MCF 10A (cell line): Measurements from ENCODE around the gene GPR151. TPM values are rescaled to one million over a fixed set of nuclear protein-coding genes. Genes with fewer than 3 reads are reported as not detected.

Source experiments
- BruUV-seq: library from RNA; stranded (reverse); fragments of 400-500 nt; replicated peaks from 2 replicates; lab custom pipeline; 2021; lab: Mats Ljungman, UMichigan
- CTCF ChIA-PET: fragments of 300-600 bp; sonication (Branson Sonifier 250); formaldehyde crosslinking; extraction: SDS; loops from one replicate; lab custom pipeline; 2021; ENCODE audit warnings: antibody characterized with exemption, inconsistent platforms; lab: Yijun Ruan, JAX
- POLR2A ChIA-PET: fragments of 300-600, 350-650 bp; sonication (Branson Sonifier 250); formaldehyde crosslinking; extraction: SDS; loops from one replicate; lab custom pipeline; 2020; ENCODE audit warnings: antibody characterized with exemption, inconsistent platforms; lab: Yijun Ruan, JAX
- DNase-seq: peaks from one replicate; pipeline ENCODE4 v3.0.0-alpha.2; 2018; ENCODE audit not compliant: unreplicated experiment
- H3K27ac Mint-ChIP-seq: one replicate; pipeline ENCODE4 v1.8.0; 2022; ENCODE audit warnings: mild to moderate bottlenecking, low read depth, mixed read lengths; ENCODE audit not compliant: unreplicated experiment
- H3K27me3 Mint-ChIP-seq: one replicate; pipeline ENCODE4 v1.8.0; 2022; ENCODE audit warnings: mixed read lengths; ENCODE audit not compliant: insufficient read depth, unreplicated experiment
- H3K36me3 Mint-ChIP-seq: one replicate; pipeline ENCODE4 v1.8.0; 2022; ENCODE audit warnings: mild to moderate bottlenecking, moderate library complexity, mixed read lengths; ENCODE audit not compliant: insufficient read depth, unreplicated experiment
- H3K4me1 Mint-ChIP-seq: one replicate; pipeline ENCODE4 v1.8.0; 2022; ENCODE audit warnings: mixed read lengths; ENCODE audit not compliant: insufficient read depth, unreplicated experiment
- H3K4me3 Mint-ChIP-seq: one replicate; pipeline ENCODE4 v1.8.0; 2022; ENCODE audit warnings: mild to moderate bottlenecking, moderate library complexity, mixed read lengths; ENCODE audit not compliant: unreplicated experiment
- H3K9me3 Mint-ChIP-seq: one replicate; pipeline ENCODE4 v1.8.0; 2022; ENCODE audit warnings: mixed read lengths; ENCODE audit not compliant: unreplicated experiment
- CTCF ChIP-seq: fragments of 200-600 bp; IDR thresholded peaks from one replicate; pipeline ENCODE4 v1.8.0; 2022; ENCODE audit warnings: antibody characterized with exemption, mild to moderate bottlenecking; ENCODE audit not compliant: unreplicated experiment
- intact Hi-C: fragments of 100-400 bp; cut with micrococcal nuclease; formaldehyde crosslinking; loops from 2 replicates; pipeline ENCODE4 v1.14.1; 2022
- total RNA-seq: library from RNA; stranded (reverse); gene quantifications from 2 replicates; pipeline ENCODE4 v1.2.3, GENCODE V29; 2022

Gene GPR151
- total RNA-seq, 1 experiment from 2014 or later, result not detected

GRCh38 chr5:146484714-146485391 is 31.1 kb downstream of the GPR151 start:
- CTCF ChIA-PET, result no interaction called here
- Mint-ChIP-seq H3K27me3 (no peaks in the 10 kb centered on the region), H3K4me3 (no peak overlapping the region)

GRCh38 chr5:146482775-146483174 is 33.2 kb downstream of the GPR151 start:
- BruUV-seq, result no TSS peak
- no peaks in the 10 kb centered on the region for H3K4me1 Mint-ChIP-seq
- H3K27ac Mint-ChIP-seq, result peak overlapping the region; percentile 14
- ChIA-PET POLR2A (no interaction called here), CTCF (no interaction called here)
- no peak for TF ChIP-seq CTCF
- no peak for DNase-seq
- no peaks in the 10 kb centered on the region for H3K27me3 Mint-ChIP-seq
- H3K36me3 Mint-ChIP-seq, result peaks cover 85% of the 10 kb centered on the region
- H3K9me3 Mint-ChIP-seq, result no peaks in the 10 kb centered on the region
- H3K4me3 Mint-ChIP-seq, result no peak overlapping the region
- intact Hi-C loops, result no loop called here

More at GRCh38 chr5:146484714-146485391, 31.1 kb downstream of the GPR151 start:
- H3K9me3 Mint-ChIP-seq, result no peaks in the 10 kb centered on the region
- intact Hi-C loops, result no loop called here
- peaks cover 87% of the 10 kb centered on the region for H3K36me3 Mint-ChIP-seq
- no TSS peak for BruUV-seq
- H3K27ac Mint-ChIP-seq, result no peak overlapping the region
- TF ChIP-seq CTCF, result no peak
- no peak for DNase-seq
- POLR2A ChIA-PET, result interaction anchor here (1.1 to 1.2 kb wide), 3 partner anchors 8 to 36 kb away, joined by 3 read pairs; no protein-coding TSS in a partner anchor
- H3K4me1 Mint-ChIP-seq, result no peaks in the 10 kb centered on the region

GRCh38 chr5:146475906-146476305 is 40.1 kb downstream of the GPR151 start:
- Mint-ChIP-seq H3K27ac (no peak overlapping the region), H3K4me3 (no peak overlapping the region), H3K9me3 (no peaks in the 10 kb centered on the region), H3K36me3 (peaks cover 86% of the 10 kb centered on the region), H3K27me3 (no peaks in the 10 kb centered on the region), H3K4me1 (no peaks in the 10 kb centered on the region)
- POLR2A ChIA-PET, result interaction anchor here (1.6 kb wide), 1 partner anchor 9 kb away, joined by 3 read pairs; no protein-coding TSS in a partner anchor
- BruUV-seq, result no TSS peak
- DNase-seq, result no peak
- intact Hi-C loops, result no loop called here
- CTCF ChIA-PET, result interaction anchor here (0.6 to 1.2 kb wide), 3 partner anchors 16 to 319 kb away, joined by 3 to 4 read pairs (median 3); no protein-coding TSS in a partner anchor
- TF ChIP-seq CTCF, result no peak

- DNase-seq, result no peak
- no peak overlapping the region for H3K4me3 Mint-ChIP-seq
- H3K4me1 Mint-ChIP-seq, result no peaks in the 10 kb centered on the region
- POLR2A ChIA-PET, result no interaction called here
- peaks cover 88% of the 10 kb centered on the region for H3K36me3 Mint-ChIP-seq
- no TSS peak for BruUV-seq
- H3K9me3 Mint-ChIP-seq, result no peaks in the 10 kb centered on the region
- peak; percentile 41 for TF ChIP-seq CTCF
- no peak overlapping the region for H3K27ac Mint-ChIP-seq
- CTCF ChIA-PET, result interaction anchor here (1.0 to 1.7 kb wide), 4 partner anchors 11 to 16 kb away, joined by 3 to 9 read pairs (median 4); no protein-coding TSS in a partner anchor
- no peaks in the 10 kb centered on the region for H3K27me3 Mint-ChIP-seq
- intact Hi-C loops, result no loop called here
Observed at GRCh38 chr5:146475190-146475780, 40.7 kb downstream of the GPR151 start.
